Lung (tissue), 12 donors: ENCODE measurements around the gene ZNHIT2. TPM values are rescaled to one million over a fixed set of nuclear protein-coding genes. Genes with fewer than 3 reads are reported as not detected.

Experiments used
- ATAC-seq: fragments of 200-7000 bp; cut with Tn5 transposase; one replicate; pipeline ENCODE4 v1.9.1; 2020; ENCODE audit warnings: moderate number of reproducible peaks; ENCODE audit not compliant: insufficient read depth, low FRiP score
- DNase-seq, 3 donors: peaks; one replicate each; pipeline ENCODE4 v3.0.0-alpha.2; 2013 to 2017
- H3K27ac ChIP-seq, 2 donors: one replicate each; pipeline ENCODE4 v1.5.1; 2013; ENCODE audit warnings: mild to moderate bottlenecking in 2 of 2, moderate library complexity in 2 of 2, control low read depth in 1 of 2, inconsistent platforms in 1 of 2, low read depth in 1 of 2, low read length in 1 of 2
- H3K27me3 ChIP-seq, 3 donors: one replicate each; pipeline ENCODE4 v1.5.1; 2013; ENCODE audit warnings: low read length in 2 of 3; ENCODE audit not compliant: control insufficient read depth in 3 of 3, insufficient read depth in 3 of 3
- H3K36me3 ChIP-seq, 4 donors: one replicate each; pipeline ENCODE4 v1.5.1; 2013; ENCODE audit warnings: low read length in 4 of 4, mild to moderate bottlenecking in 1 of 4, moderate library complexity in 1 of 4; ENCODE audit not compliant: control insufficient read depth in 4 of 4, insufficient read depth in 4 of 4
- H3K4me1 ChIP-seq, 5 donors: one replicate each; pipeline ENCODE4 v1.5.1; 2013; ENCODE audit warnings: low read length in 5 of 5, mild to moderate bottlenecking in 2 of 5, moderate library complexity in 1 of 5; ENCODE audit not compliant: control insufficient read depth in 5 of 5, insufficient read depth in 5 of 5
- H3K4me3 ChIP-seq: one replicate; pipeline ENCODE4 v1.5.1; 2013; ENCODE audit warnings: mild to moderate bottlenecking, control low read depth, moderate library complexity
- H3K9ac ChIP-seq, 2 donors: one replicate each; pipeline ENCODE4 v1.5.1; 2013; ENCODE audit warnings: low read length in 2 of 2, control low read depth in 1 of 2; ENCODE audit not compliant: insufficient read depth in 1 of 2
- H3K9me3 ChIP-seq, 4 donors: one replicate each; pipeline ENCODE4 v1.5.1; 2013; ENCODE audit warnings: low read length in 3 of 4, mild to moderate bottlenecking in 1 of 4, moderate library complexity in 1 of 4; ENCODE audit not compliant: control insufficient read depth in 4 of 4, insufficient read depth in 3 of 4
- CTCF ChIP-seq: IDR thresholded peaks from 2 replicates; pipeline ENCODE4 v1.5.1; 2012; ENCODE audit warnings: mild to moderate bottlenecking; ENCODE audit errors: control extremely low read depth, extremely low read depth
- WGBS, 2 donors: extraction: QIAGEN DNeasy Blood & Tissue Kit; methylation state at CpG; one replicate each; pipeline ENCODE4 v1.1.7; 2013; 5-methylcytosine and 5-hydroxymethylcytosine counted together
- polyA plus RNA-seq, 2 donors: library from polyadenylated mRNA; stranded (reverse); fragments of 200-250 nt; gene quantifications; one replicate each; pipeline ENCODE4 v1.2.1, GENCODE V29; 2013
- total RNA-seq, 2 donors: library from RNA; depleted of rRNA in 1 of 2; stranded (reverse); fragments of >200 nt in 1 of 2; gene quantifications; one replicate each; pipeline ENCODE4 v1.2.1, GENCODE V29; 2014 to 2021
- donor health status: control.
- donor health status: control.
- donor health status: Bipolar disorder and iron deficiency.
- donor health status: healthy.
- donor health status: DM: yes; HTN: yes; CAD: no.

The ZNHIT2 gene
- total and polyA plus RNA-seq, 4 donors: 6.3 to 23.7 (median 19.5) TPM

GRCh38 chr11:65085446-65085845, 32.1 kb downstream of the ZNHIT2 start:
- no peak for TF ChIP-seq CTCF
- no peaks in the 10 kb centered on the region for H3K9me3 ChIP-seq
- no peaks in the 10 kb centered on the region for H3K27me3 ChIP-seq
- no peak for DNase-seq
- whole genome bisulfite sequencing, 2 donors: 87 to 91% methylated on average over 4 of the region's 4 CpGs
- H3K36me3 ChIP-seq: peaks cover 4 to 39% (median 17%) of the 10 kb centered on the region in 4 donors
- no peak overlapping the region for H3K4me3 ChIP-seq
- peaks cover 0 to 22% (median 8%) of the 10 kb centered on the region in 5 donors for H3K4me1 ChIP-seq
- no peak overlapping the region for H3K9ac ChIP-seq
- H3K27ac ChIP-seq: no peak overlapping the region
- ATAC-seq: no peak

GRCh38 chr11:65084598-65085375, 32.7 kb downstream of the ZNHIT2 start:
- 46 to 50% methylated on average over 23 of the region's 23 CpGs for WGBS, 2 donors
- Histone ChIP-seq H3K27me3 (no peaks in the 10 kb centered on the region), H3K4me1 (peaks cover 0 to 22% (median 8%) of the 10 kb centered on the region in 5 donors), H3K4me3 (peak overlapping the region; percentile 82), H3K9me3 (no peaks in the 10 kb centered on the region), H3K36me3 (peaks cover 4 to 39% (median 17%) of the 10 kb centered on the region in 4 donors), H3K27ac (peak overlapping the region; percentile 58 to 73), H3K9ac (peak overlapping the region; percentile 69 to 92)
- ATAC-seq (no peak), DNase-seq (no peak)
- no peak for TF ChIP-seq CTCF

GRCh38 chr11:65083834-65084597, 33.5 kb downstream of the ZNHIT2 start, which contains the start of the genes CDCA5 and ZFPL1:
TSS of gene CDCA5 (minus strand) at chr11:65084040. CDS start at chr11:65083978, 62 bp downstream.
TSS of gene ZFPL1 (plus strand) at chr11:65084222. CDS start at chr11:65084699, 477 bp downstream.
- no peak for TF ChIP-seq CTCF
- DNase-seq (peak; percentile 97 to 98 (median 97)), ATAC-seq (peak; percentile 93)
- Histone ChIP-seq H3K9ac (peak within 1 kb of the TSS; percentile 69 to 92), H3K27ac (peak within 1 kb of the TSS; percentile 64 to 91), H3K36me3 (peaks cover under 1 to 34% (median 18%) of the 10 kb centered on the region in 4 donors), H3K4me1 (peaks cover 0 to 22% (median 8%) of the 10 kb centered on the region in 5 donors), H3K4me3 (peak within 1 kb of the TSS; percentile 82), H3K27me3 (no peaks in the 10 kb centered on the region), H3K9me3 (no peaks in the 10 kb centered on the region)
- 0% methylated on average over 77 to 79 of the region's 79 CpGs for WGBS, 2 donors
